ENCODE data around the gene CCDC107.

Gene CCDC107

DNA sequence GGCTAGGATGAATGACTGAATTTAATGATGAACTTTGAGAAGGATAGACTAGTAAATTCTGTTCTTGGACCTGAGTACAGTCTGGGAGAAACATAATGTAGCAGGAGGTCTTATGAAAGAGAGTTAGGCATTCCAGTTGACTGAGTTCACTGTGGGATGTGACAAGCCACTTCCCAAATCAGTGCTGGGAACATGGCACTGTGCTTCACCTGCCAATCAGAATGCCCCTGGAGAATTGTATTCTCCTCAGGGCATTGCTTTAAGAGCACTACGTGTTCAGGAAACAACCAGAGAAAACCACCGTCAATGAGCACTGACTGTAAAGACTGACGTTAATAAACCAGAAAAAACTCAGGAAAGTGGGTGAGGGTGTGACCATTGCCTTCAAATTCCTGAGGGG lies 1.2 kb downstream of the CCDC107 start:
- in situ Hi-C loops (cut with HindIII; ENCODE audit: low sequenced_read_pairs): no loop called here

- in situ Hi-C loops (cut with HindIII; ENCODE audit: low sequenced_read_pairs): no loop called here
These were observed 2.9 kb downstream of the CCDC107 start for GRCh38 chr9:35660966-35661415.

GRCh38 chr9:35661756-35662350 lies 3.8 kb downstream of the CCDC107 start:
- in situ Hi-C loops (cut with HindIII; ENCODE audit: low sequenced_read_pairs): no loop called here

GRCh38 chr9:35662437-35662836 lies 4.3 kb downstream of the CCDC107 start:
- in situ Hi-C loops (cut with HindIII; ENCODE audit: low sequenced_read_pairs): no loop called here

DNA sequence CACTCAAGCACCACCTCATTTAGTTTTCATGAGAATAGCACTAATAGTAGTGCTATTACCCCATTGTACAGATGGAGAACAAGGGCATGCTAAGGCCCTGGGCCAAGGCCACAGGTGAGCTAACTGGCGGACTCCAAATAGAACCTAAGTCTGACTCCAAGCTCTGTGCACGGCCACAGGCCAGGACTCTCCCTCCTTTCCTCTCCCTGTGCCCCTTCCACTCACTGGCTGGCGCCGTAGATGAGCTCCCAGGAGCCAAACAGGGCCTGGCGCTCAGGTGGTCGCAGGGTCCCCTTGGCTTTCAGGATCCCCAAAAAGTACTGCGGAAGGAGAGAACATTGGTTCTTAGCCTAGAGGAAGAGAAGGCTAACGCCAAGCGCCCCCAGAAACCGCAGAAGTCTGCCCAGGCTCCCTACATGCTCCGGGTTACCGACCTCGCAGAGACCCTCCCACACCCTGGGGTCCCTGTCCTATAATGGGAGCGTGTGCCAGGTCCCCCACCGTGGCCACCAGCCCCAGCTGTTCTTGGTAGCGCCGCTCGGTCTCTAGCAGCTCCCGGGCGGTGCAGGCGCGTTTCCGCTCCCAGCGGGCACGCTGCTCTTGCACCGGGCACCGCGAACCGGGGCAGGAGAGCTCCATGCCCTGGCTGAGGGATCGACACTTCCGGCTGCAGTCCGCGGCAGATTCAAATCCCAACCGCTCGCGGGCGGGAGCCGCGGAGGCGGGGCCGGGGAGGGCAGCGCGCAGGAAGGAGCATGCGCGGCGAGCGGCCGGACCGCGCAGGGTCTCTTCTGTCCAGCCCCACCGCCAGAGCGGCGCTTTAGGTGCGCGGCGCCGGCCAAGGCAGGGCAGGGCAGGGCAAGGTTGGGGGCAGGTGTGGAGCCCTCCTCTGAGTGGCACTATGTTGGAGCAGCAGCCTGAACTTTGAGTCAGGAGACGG lies 6.7 kb downstream of the CCDC107 start, which contains the start of gene ARHGEF39:
Gene ARHGEF39, minus strand, starts transcription at position 665 of the 940 bp plus-strand sequence. Its CDS starts 26 bp downstream, at position 639.
- in situ Hi-C loops (cut with HindIII; ENCODE audit: low sequenced_read_pairs): no loop called here

GRCh38 chr9:35665471-35665818 lies 7.4 kb downstream of the CCDC107 start:
- in situ Hi-C loops (cut with HindIII; ENCODE audit: low sequenced_read_pairs): no loop called here

- in situ Hi-C loops (cut with HindIII; ENCODE audit: low sequenced_read_pairs): no loop called here
These were observed 8.0 kb downstream of the CCDC107 start for GRCh38 chr9:35666045-35666444.

GRCh38 chr9:35666549-35666948 lies 8.5 kb downstream of the CCDC107 start:
- in situ Hi-C loops (cut with HindIII; ENCODE audit: low sequenced_read_pairs): no loop called here

- in situ Hi-C loops (cut with HindIII; ENCODE audit: low sequenced_read_pairs): no loop called here
These were observed 9.8 kb downstream of the CCDC107 start for GRCh38 chr9:35667939-35668338.

- in situ Hi-C loops (cut with HindIII; ENCODE audit: low sequenced_read_pairs): no loop called here
These were observed 11.4 kb downstream of the CCDC107 start for GRCh38 chr9:35669331-35670145.

DNA sequence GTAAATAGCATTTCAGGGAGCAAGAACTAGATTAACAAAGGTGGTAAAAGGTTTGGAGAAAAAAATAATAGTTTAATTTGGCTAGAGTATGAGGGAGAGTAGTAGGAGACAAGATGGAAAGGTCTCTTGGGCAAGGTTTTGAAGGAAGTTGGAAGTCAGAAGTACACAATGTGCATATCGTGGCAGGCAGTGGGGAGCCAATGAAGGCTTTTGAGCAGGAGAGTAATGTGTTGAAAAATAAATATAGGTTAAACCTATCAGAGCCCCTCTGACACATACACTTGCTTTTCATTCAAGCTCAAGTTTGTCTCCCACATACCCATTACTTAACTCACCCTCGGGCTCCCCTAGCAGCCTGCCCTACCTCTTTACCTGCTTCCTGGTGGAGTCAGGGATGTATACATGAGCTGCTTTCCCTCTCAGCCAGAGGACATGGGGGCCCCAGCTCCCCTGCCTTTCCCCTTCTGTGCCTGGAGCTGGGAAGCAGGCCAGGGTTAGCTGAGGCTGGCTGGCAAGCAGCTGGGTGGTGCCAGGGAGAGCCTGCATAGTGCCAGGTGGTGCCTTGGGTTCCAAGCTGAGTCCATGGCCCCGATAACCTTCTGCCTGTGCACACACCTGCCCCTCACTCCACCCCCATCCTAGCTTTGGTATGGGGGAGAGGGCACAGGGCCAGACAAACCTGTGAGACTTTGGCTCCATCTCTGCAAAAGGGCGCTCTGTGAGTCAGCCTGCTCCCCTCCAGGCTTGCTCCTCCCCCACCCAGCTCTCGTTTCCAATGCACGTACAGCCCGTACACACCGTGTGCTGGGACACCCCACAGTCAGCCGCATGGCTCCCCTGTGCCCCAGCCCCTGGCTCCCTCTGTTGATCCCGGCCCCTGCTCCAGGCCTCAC lies 15.3 kb downstream of the CCDC107 start, which contains the start of gene CA9:
Gene CA9, plus strand, starts transcription at position 797 of the 893 bp plus-strand sequence. Its CDS starts 32 bp downstream, at position 829.
- in situ Hi-C loops (cut with HindIII; ENCODE audit: low sequenced_read_pairs): no loop called here

DNA sequence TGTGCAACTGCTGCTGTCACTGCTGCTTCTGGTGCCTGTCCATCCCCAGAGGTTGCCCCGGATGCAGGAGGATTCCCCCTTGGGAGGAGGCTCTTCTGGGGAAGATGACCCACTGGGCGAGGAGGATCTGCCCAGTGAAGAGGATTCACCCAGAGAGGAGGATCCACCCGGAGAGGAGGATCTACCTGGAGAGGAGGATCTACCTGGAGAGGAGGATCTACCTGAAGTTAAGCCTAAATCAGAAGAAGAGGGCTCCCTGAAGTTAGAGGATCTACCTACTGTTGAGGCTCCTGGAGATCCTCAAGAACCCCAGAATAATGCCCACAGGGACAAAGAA lies 15.9 kb downstream of the CCDC107 start:
- in situ Hi-C loops (cut with HindIII; ENCODE audit: low sequenced_read_pairs): no loop called here

DNA sequence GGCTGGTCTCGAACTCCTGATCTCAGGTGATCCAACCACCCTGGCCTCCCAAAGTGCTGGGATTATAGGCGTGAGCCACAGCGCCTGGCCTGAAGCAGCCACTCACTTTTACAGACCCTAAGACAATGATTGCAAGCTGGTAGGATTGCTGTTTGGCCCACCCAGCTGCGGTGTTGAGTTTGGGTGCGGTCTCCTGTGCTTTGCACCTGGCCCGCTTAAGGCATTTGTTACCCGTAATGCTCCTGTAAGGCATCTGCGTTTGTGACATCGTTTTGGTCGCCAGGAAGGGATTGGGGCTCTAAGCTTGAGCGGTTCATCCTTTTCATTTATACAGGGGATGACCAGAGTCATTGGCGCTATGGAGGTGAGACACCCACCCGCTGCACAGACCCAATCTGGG lies 17.1 kb downstream of the CCDC107 start:
- in situ Hi-C loops (cut with HindIII; ENCODE audit: low sequenced_read_pairs): no loop called here

- in situ Hi-C loops (cut with HindIII; ENCODE audit: low sequenced_read_pairs): no loop called here
These were observed 17.8 kb downstream of the CCDC107 start for GRCh38 chr9:35675732-35676392.

DNA sequence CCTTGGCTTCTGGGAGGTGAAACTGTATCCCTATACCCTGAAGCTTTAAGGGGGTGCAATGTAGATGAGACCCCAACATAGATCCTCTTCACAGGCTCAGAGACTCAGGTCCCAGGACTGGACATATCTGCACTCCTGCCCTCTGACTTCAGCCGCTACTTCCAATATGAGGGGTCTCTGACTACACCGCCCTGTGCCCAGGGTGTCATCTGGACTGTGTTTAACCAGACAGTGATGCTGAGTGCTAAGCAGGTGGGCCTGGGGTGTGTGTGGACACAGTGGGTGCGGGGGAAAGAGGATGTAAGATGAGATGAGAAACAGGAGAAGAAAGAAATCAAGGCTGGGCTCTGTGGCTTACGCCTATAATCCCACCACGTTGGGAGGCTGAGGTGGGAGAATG lies 21.0 kb downstream of the CCDC107 start:
- in situ Hi-C loops (cut with HindIII; ENCODE audit: low sequenced_read_pairs): no loop called here

- in situ Hi-C loops (cut with HindIII; ENCODE audit: low sequenced_read_pairs): loop anchor here (5.0 kb wide), 2 partner anchors 47 to 53 kb away; no protein-coding TSS in a partner anchor
These were observed 21.8 kb downstream of the CCDC107 start for GRCh38 chr9:35679766-35680330.

DNA sequence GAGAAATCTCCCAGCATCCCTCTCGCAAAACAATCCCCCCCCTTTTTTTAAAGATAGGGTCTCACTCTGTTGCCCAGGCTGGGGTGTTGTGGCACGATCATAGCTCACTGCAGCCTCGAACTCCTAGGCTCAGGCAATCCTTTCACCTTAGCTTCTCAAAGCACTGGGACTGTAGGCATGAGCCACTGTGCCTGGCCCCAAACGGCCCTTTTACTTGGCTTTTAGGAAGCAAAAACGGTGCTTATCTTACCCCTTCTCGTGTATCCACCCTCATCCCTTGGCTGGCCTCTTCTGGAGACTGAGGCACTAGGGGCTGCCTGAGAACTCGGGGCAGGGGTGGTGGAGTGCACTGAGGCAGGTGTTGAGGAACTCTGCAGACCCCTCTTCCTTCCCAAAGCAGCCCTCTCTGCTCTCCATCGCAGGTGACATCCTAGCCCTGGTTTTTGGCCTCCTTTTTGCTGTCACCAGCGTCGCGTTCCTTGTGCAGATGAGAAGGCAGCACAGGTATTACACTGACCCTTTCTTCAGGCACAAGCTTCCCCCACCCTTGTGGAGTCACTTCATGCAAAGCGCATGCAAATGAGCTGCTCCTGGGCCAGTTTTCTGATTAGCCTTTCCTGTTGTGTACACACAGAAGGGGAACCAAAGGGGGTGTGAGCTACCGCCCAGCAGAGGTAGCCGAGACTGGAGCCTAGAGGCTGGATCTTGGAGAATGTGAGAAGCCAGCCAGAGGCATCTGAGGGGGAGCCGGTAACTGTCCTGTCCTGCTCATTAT lies 22.4 kb downstream of the CCDC107 start:
- in situ Hi-C loops (cut with HindIII; ENCODE audit: low sequenced_read_pairs): loop anchor here (5.0 kb wide), 2 partner anchors 47 to 53 kb away; no protein-coding TSS in a partner anchor

- in situ Hi-C loops (cut with HindIII; ENCODE audit: low sequenced_read_pairs): loop anchor here (5.0 kb wide), 2 partner anchors 46 to 54 kb away; no protein-coding TSS in a partner anchor
These were observed 23.4 kb downstream of the CCDC107 start for GRCh38 chr9:35681341-35682002.
